ENCODE results near the gene E2F2. TPM values are rescaled to one million over a fixed set of nuclear protein-coding genes. Genes with fewer than 3 reads are reported as not detected.
A peak's percentile ranks its signal among the peaks of the same experiment; 100 is the strongest.

E2F2 gene
- polyA plus RNA-seq, 3 donors: 3.8 to 4.7 (median 4.5) TPM

DNA sequence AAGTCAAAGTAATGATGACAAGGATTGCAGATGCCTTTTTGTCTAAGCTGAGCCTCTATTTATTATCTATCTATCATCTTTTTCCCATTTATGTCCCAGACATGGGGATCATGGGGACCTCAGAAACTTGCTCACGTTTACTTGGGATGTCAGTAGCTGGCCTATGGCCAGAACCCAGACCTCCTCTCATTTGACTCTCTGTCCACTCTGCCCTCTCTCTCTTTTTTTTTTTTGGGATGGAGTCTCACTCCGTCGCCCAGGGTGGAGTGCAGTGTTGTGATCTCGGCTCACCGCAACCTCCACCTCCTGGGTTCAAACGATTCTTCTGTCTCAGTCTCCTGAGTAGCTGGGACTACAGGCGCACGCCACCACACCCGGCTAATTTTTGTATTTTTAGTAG, 32.0 kb upstream of the E2F2 start:
- no peak for DNase-seq (ENCODE audit: low read depth in 3 of 3, low spot score in 2 of 3)

DNA sequence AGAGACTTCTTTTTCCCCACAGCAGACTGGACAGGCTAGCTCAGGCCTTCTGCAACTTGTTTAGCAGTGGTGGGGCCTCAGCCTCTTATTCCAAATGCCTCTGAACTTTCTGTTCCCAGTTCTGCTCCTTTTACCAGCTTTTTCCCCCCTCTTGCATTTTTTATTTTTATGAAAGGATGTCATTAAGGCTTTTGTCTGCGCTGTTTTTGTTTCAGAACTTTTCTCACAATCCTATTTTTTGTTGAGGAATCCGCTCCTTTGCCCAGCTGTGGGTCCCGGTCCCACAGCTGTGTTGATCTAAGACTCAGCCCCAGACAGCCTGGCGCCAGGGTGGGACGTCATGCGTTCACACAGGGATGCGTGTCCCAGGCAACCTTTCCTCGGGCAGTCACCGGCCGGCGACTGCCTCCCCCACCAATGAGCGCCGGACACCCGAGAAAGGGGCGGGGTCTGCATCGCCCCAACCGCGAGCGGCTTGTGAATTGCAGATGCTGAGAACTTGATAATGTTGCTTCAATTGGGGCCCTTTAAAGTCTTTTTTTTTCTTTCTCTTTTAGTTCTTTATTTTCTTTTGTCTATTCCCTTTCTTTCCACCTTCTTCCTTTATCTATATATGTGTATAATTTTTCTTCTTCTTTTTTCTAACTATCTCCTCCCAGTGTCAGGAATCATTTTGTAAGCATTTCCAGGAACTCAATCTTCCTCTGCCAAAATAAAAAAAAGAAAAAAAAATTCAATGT, 31.3 kb upstream of the E2F2 start:
- DNase-seq (ENCODE audit: low read depth in 3 of 3, low spot score in 2 of 3): peak; percentile 95 to 98 (median 96)

- no peak for DNase-seq (ENCODE audit: low read depth in 3 of 3, low spot score in 2 of 3)
Observed at GRCh38 chr1:23561813-23562100, 30.7 kb upstream of the E2F2 start.

GRCh38 chr1:23561076-23561812, 30.2 kb upstream of the E2F2 start:
- no peak for DNase-seq (ENCODE audit: low read depth in 3 of 3, low spot score in 2 of 3)

DNA sequence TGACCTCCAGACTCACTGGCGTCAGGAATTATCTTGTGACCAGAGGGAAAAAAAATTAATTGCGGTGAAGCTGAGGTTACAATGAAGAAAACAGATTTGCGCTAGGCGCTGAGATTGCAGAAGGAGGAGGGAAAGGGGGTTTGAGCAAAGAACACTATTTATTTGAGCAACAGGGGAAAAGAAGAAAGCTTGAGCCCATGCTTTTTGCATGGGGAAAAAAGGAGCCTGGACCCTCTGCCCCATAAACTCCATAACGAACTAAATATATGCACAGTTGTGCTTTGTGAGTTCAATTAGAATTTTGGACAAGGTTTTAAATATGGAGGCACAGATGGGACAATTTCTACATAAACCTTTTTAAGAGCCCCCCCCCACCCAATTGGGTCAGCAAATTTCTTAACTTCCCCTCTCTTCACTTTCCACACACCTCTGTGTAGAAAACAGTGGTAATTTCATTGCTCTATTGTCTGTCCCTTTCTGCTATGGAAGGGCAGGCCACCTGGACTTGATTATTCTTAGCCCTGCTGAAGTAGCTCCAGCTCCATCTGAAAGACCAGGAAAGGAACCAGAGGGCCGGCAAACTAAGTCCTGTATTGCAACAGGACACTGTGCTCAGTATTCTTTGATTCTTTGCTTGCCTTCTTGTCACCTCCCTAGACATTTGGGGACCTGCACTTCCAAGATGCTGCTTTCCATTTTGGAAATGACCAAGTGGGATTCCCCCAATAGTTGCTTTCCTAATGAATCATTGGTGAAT, 29.1 kb upstream of the E2F2 start:
- DNase-seq (ENCODE audit: low read depth in 3 of 3, low spot score in 2 of 3): no peak

GRCh38 chr1:23559136-23559984, 28.3 kb upstream of the E2F2 start, which contains the start of gene ID3:
TSS of gene ID3 (minus strand) at chr1:23559501. CDS start at chr1:23559426, 75 bp downstream.
- peak; percentile 93 to 94 (median 93) for DNase-seq (ENCODE audit: low read depth in 3 of 3, low spot score in 2 of 3)

- no peak for DNase-seq (ENCODE audit: low read depth in 3 of 3, low spot score in 2 of 3)
Observed at GRCh38 chr1:23558872-23559135, 27.8 kb upstream of the E2F2 start.

- DNase-seq (ENCODE audit: low read depth in 3 of 3, low spot score in 2 of 3): no peak
Observed at GRCh38 chr1:23558140-23558871, 27.3 kb upstream of the E2F2 start.

- DNase-seq (ENCODE audit: low read depth in 3 of 3, low spot score in 2 of 3): no peak
Observed at GRCh38 chr1:23557471-23558124, 26.6 kb upstream of the E2F2 start.

DNA sequence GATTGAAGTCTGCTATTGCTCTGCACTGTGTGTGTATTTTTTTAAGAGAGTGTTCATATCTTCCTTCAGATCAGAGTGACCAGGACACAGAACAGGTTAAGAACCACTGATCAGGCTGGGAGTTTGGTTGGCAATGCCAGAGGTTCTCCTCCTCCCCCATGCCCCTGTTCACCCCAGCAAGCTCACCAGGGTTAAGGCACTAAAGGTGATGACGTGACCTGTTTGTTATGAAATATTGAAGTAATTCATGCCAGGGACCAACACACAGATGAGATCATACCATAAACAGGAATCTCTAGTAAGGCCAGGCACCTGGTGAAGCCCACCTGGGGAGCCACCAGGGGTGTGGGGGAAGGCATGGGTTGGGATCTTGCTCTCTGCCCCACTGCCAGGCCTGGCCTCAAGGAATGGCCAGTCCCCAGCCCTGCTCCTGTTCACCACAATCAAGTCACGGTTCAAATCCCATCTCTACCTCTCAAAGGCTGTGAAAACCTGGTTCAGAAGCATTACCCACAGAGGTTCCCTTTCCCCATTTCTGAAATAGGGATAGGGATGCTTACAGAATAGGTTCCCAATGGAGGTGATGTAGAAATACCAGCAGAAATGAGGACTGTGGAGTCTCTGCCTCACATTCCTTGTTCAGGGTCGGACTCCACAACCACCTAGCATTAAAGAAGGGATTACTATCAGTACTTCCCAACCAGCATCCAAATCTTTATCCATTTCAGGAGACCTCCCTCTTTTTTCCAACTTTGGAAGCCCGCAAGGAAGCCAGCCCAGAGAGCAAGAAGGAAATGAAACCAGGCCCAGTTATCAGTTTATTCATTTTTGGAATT, 25.8 kb upstream of the E2F2 start:
- no peak for DNase-seq (ENCODE audit: low read depth in 3 of 3, low spot score in 2 of 3)

DNA sequence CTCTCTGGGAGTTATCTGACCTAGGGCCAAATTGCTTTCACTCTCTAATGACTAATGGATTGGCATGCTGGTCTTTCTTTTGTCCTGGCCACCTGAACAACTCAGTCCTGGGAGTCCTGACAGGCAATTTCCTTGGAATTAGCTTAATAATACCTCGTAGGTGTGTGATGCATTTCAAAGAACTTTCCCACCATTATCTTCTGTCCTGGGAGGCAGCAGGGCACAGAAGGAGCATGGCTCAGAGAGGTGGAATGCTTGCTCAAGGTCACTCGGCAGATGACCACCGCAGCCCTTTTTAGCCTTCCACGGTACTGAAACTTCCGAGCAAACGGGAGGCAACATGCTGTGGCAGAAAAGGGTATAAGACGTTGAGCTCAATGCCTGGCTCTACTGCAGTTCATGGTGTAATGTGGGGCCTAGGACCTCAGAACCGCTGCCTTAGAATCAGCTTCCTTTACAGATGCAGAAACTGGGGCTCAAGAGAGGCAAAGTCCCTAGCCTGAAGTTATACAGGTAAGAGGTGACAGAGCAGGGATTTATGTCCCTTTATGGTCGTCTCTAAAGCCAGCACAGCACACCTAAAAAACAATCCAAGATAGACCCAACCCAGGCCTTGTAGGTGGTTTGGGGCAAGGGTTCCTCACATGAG, 25.1 kb upstream of the E2F2 start:
- no peak for DNase-seq (ENCODE audit: low read depth in 3 of 3, low spot score in 2 of 3)

- no peak for DNase-seq (ENCODE audit: low read depth in 3 of 3, low spot score in 2 of 3)
Observed at GRCh38 chr1:23555270-23555985, 24.4 kb upstream of the E2F2 start.

DNA sequence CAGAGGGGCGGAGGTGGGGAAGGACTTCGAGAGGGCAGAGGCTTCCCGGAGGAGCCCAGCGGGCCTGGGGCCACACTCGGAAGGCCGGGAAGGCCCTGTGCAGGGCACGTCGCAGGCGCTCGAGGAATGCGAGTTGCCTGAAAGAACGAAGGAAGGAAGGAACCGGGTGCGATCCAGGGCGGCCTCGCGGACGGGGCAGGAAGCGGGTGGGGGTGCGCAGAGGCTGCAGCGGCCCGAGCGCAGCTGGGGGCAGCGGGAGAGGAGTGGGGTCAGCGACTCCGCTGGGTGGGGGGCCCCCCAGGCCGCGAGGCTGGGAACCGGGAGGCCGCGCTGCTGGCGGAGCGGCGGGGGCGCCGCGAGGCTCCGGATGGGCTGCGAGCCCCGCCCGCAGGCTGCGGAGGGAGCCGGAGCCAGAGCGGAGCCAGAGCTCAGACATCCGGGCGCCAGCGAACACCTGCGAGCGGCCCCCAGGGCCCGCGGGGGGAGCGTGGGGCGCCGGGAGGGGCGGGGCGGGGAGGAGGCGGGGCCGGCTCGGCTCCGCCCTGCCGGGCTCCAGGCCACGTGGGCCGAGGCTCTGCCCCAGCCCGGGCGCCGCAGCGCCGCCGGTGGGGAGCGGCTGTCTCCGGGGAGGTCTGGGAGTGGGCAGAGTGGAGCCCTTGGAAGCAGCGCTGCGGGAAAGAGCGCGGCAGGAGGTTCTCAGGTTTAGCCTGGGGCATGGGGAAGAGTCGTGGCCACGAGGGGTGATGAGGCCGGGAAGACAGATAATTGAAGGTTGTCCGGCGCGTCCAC, 23.6 kb upstream of the E2F2 start:
- no peak for DNase-seq (ENCODE audit: low read depth in 3 of 3, low spot score in 2 of 3)

GRCh38 chr1:23554127-23554480, 23.1 kb upstream of the E2F2 start:
- DNase-seq (ENCODE audit: low read depth in 3 of 3, low spot score in 2 of 3): no peak

GRCh38 chr1:23553231-23554126, 22.4 kb upstream of the E2F2 start:
- no peak for DNase-seq (ENCODE audit: low read depth in 3 of 3, low spot score in 2 of 3)

DNA sequence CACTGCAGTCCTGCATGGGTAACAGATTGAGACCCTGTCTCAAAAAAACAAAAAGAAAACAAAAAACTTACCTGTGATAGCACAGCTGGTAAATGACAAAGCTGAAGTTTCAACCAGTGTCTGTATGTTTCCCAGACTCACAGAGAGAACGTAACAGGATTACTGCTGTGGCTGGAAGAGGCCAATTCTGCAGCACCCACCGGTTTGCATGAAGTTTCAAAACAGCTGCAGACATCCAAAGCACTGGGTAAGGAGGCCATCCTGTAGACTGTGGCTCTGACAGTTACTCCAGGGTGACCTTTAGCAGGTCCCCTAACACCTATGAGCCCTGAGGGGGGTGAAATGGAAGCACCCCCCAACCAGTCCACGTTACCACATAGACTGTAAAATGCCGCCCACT, 20.8 kb upstream of the E2F2 start:
- no peak for DNase-seq (ENCODE audit: low read depth in 3 of 3, low spot score in 2 of 3)
